HG02970 (cell line): ENCODE results near the gene HORMAD2.

Source experiments
- ATAC-seq: cut with Tn5 transposase; IDR thresholded peaks from one replicate; pipeline ENCODE4 v1.9.1; 2021; ENCODE audit warnings: mild to moderate bottlenecking, moderate library complexity, moderate number of reproducible peaks; ENCODE audit not compliant: unreplicated experiment, low FRiP score

HORMAD2 gene

DNA sequence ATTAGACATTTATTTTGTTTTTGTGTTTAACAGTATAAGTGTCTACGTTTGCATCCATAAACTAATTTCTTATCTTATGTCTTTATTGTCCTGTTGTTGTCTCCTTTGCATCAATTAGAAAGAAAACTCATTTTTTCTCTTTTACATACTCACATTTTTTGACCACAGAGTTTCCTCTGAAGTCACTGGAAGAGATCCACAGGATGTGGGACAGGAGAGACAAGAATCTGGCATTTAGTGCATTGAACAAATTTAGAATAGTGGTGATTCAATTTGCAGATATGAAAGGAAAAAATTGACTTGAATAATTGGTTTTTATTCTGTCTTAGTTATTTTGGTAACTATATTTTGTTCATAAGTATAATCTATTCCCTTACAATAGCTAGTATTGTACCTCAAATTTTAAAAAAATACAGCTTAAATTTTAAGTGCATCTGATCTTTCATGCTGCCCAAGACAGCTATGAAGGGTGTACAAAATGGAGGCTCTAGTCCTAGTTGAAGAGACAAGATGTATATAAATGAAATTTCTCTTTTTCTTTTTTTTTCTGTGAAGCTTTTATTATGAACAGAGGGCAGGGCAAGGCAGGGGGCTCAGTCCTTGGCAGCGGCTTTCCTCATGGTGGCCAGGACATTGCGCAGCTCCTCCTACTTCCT is 24.4 kb downstream of the HORMAD2 start:
- ATAC-seq: no peak

DNA sequence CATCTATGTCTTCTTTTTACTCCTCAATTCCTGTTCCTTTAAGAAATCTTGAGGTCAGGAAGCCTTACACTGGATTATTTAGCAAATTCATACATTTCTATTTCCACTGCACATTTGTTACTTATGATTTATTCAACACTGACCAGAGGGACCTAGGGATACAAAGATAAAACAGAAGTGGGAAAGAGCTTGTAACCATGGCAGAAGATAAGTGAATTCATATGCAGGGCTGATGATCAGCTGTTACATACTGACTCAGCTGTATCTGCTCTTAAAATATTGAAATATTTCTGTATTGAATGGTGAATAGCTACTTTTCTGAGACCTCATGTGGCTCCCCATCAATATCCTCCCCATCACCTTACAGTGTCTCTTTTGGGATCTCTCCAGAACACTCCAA is 25.2 kb downstream of the HORMAD2 start:
- ATAC-seq: no peak

DNA sequence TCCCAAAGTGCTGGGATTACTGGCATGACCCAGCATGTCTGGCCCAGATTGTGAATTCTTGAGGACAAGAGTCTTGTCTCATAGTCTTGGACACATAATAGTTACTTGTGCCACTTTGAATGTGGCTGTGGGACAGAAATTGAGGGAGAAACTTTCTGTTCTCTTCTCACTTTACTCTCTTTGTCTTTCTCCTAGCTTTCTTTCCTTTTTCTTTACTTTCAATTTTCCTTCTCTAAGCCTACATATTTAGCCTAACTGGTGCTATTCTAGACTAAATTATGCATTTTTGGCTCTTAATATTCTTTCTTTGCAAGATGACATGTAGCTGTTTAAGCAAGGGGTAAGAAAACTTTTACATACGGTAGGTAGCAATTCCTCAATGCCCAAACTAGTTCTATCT is 33.2 kb downstream of the HORMAD2 start:
- ATAC-seq: no peak

DNA sequence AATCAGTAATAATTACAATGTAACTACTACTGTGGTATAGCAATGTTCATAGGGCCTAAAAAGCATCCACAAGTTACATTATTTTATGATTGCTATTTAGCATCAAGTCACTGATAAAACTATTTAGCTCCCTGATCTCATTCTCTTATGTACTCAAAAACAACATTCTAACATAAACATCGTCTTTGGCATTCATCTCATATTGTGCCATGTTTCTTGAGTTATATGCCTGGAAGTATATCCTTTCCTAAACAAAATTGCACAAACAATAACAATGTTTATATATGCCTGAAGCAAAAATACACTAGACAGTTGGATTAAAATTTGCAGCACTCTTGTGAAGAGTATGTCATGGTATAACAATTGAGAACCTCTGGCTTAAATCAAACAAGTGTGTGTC is 34.1 kb downstream of the HORMAD2 start:
- no peak for ATAC-seq

DNA sequence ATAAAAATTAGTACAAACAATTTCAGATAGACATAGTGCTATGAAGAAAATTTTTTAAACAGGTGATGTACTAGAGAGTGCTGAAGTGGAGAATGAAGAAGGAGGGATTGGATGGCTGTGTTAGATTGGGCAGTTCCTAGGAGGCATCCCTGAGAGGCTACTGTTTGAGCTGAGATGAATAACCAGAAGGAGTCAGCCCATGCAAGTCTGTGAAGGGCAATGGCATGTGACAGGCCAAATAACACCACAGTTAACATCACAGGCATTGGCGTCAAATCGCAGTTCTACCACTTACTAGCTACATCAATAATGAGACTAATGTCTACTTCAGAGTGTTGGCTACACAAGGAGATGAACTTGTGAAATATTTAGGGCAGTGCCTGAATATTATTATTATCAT is 35.4 kb downstream of the HORMAD2 start:
- no peak for ATAC-seq

DNA sequence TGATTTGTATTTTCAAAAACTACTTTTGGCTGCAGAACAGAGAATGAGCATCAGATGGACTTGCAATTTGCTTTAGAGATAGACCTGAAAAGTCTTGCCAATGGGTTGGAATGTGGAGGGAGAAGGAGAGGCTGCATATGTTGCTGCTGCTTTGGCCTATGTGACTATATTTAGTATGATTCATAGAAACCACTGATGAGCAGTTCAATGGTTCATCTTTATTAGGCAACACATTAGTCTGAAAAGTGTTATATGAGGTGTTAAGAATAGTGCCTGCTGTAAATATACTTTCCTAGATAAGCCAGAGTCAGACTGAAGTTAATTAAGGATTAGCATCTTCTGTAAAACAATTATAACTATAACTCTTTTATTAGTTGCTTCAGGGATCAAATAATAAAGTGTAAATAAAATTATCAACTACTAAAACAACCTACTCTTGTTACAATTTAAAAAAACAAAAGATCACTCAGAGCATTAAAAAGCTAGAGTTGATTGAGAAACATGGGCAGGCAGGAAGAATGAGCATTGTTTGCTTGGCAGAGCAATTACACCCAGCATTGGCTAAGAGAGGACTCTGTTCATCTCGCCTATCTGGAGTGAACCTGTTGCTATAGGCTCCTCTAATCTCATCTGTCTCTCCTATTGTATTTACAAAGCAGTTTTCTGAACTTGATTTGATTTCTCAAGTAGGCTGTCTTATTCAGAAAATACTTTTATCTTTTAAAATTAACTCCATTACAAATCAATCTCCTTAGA is 36.3 kb downstream of the HORMAD2 start:
- no peak for ATAC-seq

DNA sequence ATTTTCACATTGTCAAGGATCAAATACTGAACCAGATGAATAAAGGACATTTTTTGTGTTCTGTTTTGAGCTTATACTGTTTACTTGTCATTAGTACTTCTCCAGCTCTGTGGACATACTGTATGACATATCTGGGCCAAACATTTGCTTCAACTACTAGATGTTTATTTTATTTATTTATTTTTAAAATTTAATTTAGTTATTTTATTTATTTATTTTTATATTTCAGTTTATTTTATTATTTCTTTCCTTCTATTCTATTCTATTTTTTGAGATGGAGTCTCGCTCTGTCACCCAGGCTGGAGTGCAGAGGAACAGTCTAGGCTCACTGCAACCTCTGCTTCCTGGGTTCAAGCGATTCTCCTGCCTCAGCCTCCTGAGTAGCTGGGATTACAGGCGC is 37.0 kb downstream of the HORMAD2 start:
- ATAC-seq: no peak

DNA sequence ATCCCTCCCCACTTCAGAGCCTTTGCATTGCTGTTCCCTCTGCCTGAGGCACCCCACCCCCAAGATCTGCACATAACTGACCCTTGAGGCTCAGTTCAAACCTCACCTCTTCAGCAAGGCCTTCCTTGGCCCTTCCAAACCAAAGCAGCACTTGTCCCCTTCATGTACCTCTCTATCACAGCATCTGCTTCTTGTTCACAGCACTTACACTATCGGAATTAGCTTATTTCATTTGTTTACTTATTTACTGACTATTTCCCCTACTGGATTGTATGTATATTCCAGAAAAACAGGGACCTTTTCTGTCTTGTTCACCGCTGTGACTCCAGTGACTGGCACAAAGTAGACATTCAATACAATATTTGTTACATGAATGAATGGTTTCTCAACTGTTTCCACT is 38.0 kb downstream of the HORMAD2 start:
- no peak for ATAC-seq

DNA sequence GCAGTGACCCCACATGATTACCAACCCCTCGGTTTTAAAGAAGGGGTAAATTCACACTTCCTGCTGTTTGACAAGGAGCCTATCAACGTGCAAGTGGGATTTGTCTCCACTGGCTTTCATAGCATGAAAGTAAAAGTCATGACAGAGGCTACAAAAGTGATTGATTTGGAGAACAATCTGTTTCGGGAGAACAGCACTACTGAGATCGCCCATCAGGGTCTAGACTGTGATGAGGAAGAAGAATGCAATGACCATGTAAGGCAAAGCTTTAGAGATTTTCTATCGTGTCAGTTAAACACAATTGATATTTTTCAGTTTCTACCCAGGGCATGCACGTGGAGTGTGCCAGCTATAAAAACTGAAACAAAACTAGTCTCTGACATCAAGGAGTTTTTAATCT is 41.7 kb downstream of the HORMAD2 start:
- ATAC-seq: no peak

DNA sequence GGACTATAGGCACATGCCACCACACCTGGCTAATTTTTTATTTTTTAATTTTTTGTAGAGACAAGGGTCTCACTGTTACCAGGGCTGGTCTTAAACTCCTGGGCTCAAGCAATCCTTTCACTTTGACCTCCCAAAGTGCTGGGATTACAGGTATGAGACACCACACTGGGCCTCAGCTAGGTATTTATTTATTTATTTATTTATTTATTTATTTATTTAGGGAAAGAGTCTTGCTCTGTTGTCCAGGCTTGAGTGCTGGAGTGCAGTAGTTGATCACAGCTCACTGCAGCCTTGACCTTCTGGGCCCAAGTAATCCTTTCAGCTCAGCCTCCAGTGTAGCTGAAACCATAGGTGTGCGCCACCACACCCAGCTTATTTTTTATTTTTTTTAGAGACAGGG is 43.2 kb downstream of the HORMAD2 start:
- ATAC-seq: no peak

DNA sequence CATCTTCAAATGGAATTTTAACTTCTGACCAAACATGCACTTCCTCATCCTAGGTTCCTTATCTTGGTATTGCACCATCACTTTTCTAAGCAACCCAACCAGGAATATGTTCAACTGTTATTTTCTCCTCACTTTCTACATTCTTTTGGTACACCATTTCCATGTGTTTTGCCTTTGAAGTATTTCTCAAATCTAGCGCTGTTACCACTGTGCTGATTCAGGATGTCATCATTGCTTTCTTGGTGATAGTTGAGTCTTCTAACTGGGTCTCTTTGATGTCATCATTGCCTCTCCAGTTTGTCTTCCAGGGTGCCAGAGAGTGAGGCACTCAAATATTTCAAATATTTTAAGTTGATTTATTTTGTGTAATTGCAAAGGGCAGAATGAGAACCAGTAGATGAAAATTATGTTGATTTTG is 47.5 kb downstream of the HORMAD2 start:
- ATAC-seq: no peak

DNA sequence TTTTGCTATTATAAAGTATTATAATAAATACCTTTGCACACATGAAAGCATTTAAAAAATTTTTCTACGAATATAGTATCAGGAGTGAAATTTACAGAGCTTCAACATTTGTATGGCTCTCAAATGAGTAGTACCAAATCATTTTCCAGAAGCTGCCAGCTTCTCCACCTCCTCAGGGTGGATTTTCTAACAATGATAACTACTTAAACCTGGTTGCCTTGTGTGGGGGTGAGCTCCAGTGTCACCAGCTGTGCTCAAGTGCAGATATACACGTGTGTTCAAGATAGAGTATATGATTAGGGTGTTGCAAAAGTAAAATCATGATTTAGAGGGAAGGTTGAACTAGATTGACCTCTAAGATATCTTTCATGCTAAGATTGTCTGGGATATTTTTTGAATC is 48.2 kb downstream of the HORMAD2 start:
- no peak for ATAC-seq

DNA sequence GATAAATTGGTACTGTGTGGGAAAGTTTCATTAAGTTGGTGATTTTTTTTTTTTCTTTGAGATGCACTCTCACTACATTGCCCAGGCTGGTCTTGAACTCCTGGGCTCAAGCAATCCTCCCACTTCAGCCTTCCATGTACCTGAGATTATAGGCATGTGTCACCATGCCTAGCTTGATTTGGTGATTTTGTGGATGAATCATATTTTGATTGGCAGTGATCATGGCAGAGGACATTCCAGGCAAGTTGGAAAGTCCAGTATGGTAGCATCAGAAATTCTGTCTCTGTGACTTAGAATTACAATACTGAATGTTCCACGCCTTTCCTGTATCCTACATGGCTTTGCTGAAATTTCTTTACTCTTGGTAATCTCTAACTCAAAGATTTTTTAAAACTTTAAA is 49.4 kb downstream of the HORMAD2 start:
- ATAC-seq: no peak

DNA sequence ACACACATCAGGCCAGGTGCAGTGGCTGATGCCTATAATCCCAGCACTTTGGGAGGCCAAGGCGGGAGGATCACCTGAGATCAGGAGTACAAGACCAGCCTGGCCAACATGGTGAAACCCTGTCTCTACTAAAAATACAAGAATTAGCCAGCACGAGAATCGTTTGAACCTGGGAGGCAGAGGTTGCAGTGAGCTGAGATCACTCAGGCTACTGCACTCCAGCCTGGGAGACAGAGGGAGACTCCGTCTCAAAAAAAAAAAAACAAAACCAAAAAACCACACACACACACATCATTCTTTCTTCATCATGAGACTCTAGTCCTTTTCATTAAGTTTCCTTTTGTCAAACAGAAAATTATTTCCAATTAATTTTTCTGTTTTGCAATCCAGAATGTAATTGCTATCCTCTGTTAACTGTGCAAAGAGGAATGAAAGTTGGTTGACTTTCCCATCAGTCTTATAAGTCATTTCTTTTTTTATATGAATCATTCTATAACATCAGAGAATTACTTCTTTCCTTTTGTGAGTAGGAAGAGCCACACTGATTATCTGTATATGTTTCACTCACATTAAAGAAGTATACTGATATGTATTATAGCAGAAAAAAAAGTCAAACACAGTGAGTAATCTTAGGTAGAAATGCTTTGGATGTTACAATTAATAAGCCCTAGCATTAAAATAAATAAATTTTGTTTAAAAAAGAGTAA is 52.2 kb downstream of the HORMAD2 start:
- no peak for ATAC-seq

DNA sequence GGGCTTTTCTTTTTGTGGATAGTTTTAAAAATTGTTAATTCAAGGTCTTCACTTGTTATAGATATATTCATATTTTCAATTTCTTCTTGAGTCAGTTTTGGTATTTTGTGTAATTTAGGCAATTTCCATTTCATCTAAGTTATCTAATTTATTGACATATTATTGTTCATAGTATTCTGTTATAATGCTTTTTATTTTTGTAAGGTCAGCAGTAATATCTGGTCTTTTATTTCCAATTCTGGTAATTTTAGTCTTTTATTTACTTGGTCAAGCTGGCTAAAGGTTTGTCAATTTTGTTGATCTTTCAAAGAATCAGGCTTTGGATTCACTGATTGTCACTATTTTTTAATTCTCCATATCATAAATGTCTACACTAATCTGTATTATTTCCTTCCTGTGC is 60.1 kb downstream of the HORMAD2 start:
- no peak for ATAC-seq

DNA sequence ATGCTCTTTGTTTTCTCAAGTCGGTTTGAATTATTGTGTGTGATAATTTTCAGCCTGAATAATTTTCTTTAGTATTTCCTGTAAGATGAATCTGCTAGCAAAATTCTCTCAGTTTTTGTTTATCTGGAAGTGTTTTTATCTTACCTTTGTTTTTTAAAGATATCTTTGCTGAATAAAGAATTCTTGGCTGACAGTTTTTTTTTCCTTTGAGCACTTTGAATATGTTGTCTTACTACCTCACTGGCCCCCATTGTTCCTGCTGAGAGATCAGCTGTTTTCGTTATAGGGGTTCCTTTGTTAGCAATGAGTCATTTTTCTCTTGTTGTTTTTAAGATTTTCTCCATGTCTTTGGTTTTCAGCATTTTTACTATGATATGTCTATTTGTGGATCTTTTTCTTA is 63.0 kb downstream of the HORMAD2 start:
- no peak for ATAC-seq

DNA sequence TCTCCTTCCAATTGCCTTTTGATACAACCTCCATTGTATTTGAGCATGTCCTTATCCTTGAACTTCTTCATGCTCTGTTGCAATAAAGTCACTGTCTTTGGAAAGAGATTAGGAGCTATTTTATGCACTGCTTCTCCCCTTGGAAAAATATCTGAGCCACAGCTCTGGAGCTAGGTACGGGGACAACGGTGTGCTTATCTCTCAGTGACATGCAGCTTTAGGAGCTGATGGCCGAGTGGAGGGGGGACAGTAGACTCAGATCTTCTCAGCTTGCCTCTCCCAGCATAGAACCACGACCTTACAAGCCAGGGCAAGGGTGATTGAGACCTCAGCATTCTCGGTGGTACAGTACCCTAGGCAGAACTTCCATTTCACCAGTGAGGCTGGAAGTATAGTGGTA is 64.1 kb downstream of the HORMAD2 start:
- ATAC-seq: no peak

DNA sequence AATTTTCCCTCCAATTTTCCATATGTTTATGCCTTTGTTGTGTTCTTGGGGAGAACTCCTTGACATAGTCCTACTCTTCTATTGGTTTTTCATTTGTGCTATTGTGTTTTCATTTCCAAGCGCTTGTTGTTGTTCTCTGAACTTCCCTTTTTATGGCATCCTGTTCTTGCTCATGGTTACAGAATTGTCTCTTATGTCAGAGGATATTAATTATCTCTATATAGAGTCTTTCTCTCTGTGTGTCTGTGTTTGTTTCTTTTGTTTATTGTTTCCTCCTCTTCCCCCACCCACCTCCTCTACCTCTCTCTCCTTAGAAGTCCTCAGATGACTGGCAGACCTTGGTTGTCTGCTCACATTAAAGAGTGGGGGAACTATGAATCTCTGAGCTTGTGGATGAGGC is 69.9 kb downstream of the HORMAD2 start:
- ATAC-seq: no peak

DNA sequence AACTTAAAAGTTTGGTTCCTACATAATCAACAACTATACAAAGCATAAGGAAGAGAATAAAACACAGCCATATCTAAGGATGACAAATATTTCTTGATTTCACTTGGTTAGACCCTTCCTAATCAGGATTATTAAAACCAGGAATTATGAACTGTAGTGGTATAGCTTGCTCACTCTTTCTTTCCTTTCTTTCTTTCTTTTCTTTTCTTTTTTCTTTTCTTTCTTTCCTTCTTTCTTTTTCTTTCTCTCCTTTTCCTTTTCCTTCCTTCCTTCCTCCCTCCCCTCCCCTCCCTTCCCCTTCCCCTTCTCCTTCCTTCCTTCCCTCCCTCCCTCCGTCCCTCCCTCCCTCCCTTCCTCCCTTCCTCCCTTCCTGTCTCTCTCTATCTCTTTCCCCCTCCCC is 78.0 kb downstream of the HORMAD2 start:
- ATAC-seq: no peak

DNA sequence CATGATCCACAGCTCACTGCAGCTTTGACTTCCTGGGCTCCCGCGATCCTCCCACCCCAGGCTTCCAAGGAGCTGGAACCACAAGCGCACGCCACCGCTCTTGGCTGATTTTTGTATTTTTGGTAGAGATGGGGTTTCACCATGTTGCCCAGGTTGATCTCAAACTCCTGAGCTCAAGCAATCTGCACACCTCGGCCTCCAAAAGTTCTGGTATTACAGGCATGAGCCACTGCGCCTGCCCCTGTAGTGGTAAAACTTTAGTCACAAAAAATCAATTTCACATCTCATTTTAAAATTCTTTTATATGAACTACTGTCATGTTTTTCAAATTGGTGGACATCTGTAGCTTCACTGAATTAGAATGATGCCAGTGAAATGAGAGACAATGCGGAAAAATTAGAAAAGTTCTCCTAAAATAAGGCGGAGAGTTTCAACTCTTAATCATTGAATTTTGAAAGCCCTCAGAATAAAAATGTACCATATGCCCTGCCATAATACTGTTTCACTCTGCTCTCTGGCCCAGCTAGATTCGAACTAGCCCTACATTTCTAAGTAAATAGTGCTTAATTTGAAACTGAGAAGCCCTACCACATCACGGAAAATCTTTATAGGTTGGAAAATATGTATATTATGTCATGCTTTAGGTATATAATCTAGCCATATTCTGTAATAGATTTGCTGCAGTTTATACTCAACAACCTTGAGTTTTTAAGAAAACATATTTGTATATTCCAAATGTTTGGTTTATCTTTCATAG is 78.7 kb downstream of the HORMAD2 start:
- no peak for ATAC-seq
